Psoas muscle (tissue), 8 donors: ENCODE results near the gene SDCBP2. TPM values are rescaled to one million over a fixed set of nuclear protein-coding genes. Genes with fewer than 3 reads are reported as not detected.

Experiments used
- ATAC-seq, 4 donors: fragments of 200-7000 bp; cut with Tn5 transposase; one replicate each; pipeline ENCODE4 v1.9.1; 2020; ENCODE audit warnings: moderate library complexity in 3 of 4, mild to moderate bottlenecking in 2 of 4
- DNase-seq, 2 donors: peaks; one replicate each; pipeline ENCODE4 v3.0.0-alpha.2; 2020
- H3K27ac ChIP-seq: fragments of 200-600 bp; one replicate; pipeline ENCODE4 v1.8.0; 2022
- H3K27me3 ChIP-seq, 3 donors: fragments of 200-600 bp in 1 of 3; one replicate each; pipeline versions ENCODE4 v1.6.1 to v1.8.0; 2013 to 2022; ENCODE audit warnings: low read length in 2 of 3, mild to moderate bottlenecking in 2 of 3, moderate library complexity in 1 of 3; ENCODE audit not compliant: insufficient read depth in 3 of 3
- H3K36me3 ChIP-seq, 2 donors: fragments of 200-600 bp in 1 of 2; one replicate each; pipeline versions ENCODE4 v1.6.1 to v1.8.0; 2013 to 2022; ENCODE audit warnings: low read depth in 1 of 2, mild to moderate bottlenecking in 1 of 2, moderate library complexity in 1 of 2; ENCODE audit not compliant: insufficient read depth in 1 of 2
- H3K4me1 ChIP-seq: fragments of 200-600 bp; one replicate; pipeline ENCODE4 v1.8.0; 2022
- H3K4me3 ChIP-seq: fragments of 200-600 bp; one replicate; pipeline ENCODE4 v1.8.0; 2022; ENCODE audit warnings: mild to moderate bottlenecking
- H3K9me3 ChIP-seq: fragments of 200-600 bp; one replicate; pipeline ENCODE4 v1.8.0; 2022
- CTCF ChIP-seq: fragments of 200-600 bp; IDR thresholded peaks from one replicate; pipeline ENCODE4 v1.8.0; 2022; ENCODE audit warnings: antibody characterized with exemption
- WGBS, 3 donors: extraction: QIAGEN DNeasy Blood & Tissue Kit; methylation state at CpG; one replicate each; pipeline versions ENCODE4 v1.1.6 to v1.1.7; 2013; 5-methylcytosine and 5-hydroxymethylcytosine counted together
- intact Hi-C, 2 donors: fragments of 100-400 bp; cut with DNase I; formaldehyde crosslinking; loops; one replicate each; pipeline versions ENCODE4 v1.11.0 to v1.14.2; 2022
- polyA plus RNA-seq, 3 donors: library from polyadenylated mRNA; stranded (reverse); fragments of 200-250 nt; gene quantifications; one replicate each; pipeline ENCODE4 v1.2.3, GENCODE V29; 2013
- total RNA-seq, 4 donors: library from RNA; stranded (reverse); fragmentation: NEBNext Ultra II Directional in 2 of 4; extraction: Animal tissue kit (Norgen Biotek cat#: 25700) in 2 of 4; gene quantifications; one replicate each; pipeline versions ENCODE4 v1.2.1 to v1.2.4, GENCODE V29; 2021 to 2023
- donor health status: healthy with polysubstance abuse.
- donor health status: DM: no; HTN: no; CAD: no; lungs with moderate emphysema.
- donor health status: Bipolar disorder and iron deficiency.
- donor health status: healthy.
- donor health status: DM: yes; HTN: yes; CAD: no.
- donor health status: DM: no; HTN: no; CAD: no.
- donor health status: DM: no; HTN: no; CAD: no.
- donor health status: DM: yes; HTN: yes; CAD: no.

Gene SDCBP2
- total and polyA plus RNA-seq, 7 donors: 1.6 to 10.5 (median 2.0) TPM

DNA sequence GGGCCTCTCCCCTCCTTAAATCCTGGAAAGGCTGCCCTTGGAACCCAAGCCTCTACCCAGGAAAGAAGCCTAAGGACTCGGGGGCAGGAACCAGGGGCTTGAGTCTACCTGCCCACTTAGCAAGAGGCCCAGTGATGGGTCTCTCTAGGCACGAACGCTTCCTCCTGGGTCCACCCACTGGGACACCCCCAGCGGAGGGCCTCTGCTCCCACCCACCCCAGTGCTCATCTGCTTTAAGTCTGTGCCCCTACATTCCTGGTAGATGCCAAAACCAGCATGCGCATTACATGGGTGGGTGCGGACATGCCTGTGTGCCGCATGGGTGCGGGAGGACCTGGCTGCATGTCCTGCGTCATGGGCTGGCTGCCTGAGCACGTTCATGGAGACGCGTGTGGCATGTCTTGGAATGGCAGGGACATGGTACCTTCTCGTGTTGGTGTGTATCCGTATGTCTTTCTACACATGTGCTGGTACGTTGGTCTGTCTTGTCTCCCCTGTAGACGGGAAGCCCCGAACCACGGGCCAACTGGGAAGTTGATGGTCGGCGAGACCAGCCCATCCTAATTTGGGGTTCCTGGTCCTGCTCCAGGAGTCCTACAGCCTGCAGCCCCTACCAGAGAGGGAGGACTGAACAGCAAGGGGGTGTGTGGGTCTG is 33.5 kb downstream of the SDCBP2 start:
- intact Hi-C loops: no loop called here
- no peak for TF ChIP-seq CTCF
- Histone ChIP-seq H3K27ac (no peak overlapping the region), H3K4me1 (peaks cover 14% of the 10 kb centered on the region), H3K4me3 (no peak overlapping the region), H3K9me3 (no peaks in the 10 kb centered on the region), H3K36me3 (peaks cover 0 to 3% of the 10 kb centered on the region in 2 donors), H3K27me3 (no peaks in the 10 kb centered on the region)
- no peak for DNase-seq
- 92 to 95% (median 95%) methylated on average over 20 of the region's 20 CpGs for WGBS, 3 donors
- no peak for ATAC-seq

DNA sequence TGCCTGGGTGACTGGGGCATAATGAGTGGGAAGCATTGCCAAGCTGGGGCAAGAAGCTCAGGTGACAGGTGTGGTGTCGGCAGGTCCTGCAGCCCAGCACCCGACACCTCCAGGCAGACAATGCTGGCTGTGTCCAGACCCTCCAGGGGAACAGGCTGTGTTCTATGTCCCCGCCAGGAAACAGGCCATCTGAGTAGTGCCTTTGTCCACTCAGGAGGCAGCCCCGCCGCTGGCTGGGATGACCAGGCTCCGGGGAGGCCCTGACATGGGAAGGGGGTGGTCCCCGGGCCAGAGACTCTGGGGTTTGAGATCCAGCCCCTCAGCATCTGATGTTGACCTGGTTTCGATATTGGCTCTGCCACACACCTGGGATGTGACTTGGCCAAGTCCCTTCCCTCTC is 34.4 kb downstream of the SDCBP2 start:
- H3K4me1 ChIP-seq: peaks cover 14% of the 10 kb centered on the region
- intact Hi-C loops: no loop called here
- H3K27ac ChIP-seq: no peak overlapping the region
- no peak overlapping the region for H3K4me3 ChIP-seq
- no peak for ATAC-seq
- 80 to 97% (median 89%) methylated on average over 8 of the region's 8 CpGs for WGBS, 3 donors
- no peaks in the 10 kb centered on the region for H3K27me3 ChIP-seq
- no peaks in the 10 kb centered on the region for H3K9me3 ChIP-seq
- TF ChIP-seq CTCF: no peak
- DNase-seq: no peak
- peaks cover 0 to 3% of the 10 kb centered on the region in 2 donors for H3K36me3 ChIP-seq

DNA sequence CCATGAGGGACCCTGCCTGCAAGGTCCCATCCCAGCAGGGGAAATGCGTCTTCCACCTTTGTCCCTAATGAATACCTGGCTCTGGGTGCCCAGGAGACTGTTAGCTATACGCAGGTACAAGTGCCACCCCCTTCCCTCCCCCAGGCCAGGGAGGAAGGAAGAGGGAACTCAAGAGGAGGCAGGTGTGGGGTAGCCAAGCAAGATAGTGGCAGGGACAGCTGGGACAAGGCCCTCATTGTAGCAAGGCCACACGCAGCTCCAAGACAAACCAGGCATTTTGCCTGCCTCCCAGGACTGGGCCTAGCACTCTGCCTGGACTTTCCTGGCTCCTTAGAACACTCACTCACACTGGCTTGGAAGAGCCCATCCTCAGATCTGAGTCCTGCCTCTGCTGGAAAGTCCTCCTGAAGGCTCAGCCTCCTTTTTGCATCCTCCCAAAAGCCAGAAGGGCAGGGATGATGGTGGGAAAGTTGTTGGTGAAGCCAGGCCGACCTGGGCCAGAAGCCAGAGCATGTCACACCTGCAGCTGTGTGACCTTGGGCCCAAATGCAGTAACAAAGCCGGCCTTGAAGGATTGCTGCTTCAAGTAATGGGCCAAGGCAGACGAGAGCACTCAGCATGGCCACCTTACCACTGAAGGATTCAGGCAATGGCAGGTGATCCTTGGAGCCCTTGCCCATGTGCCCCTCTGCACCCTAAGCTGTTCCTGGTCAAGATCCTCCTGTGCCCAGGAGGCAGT is 35.1 kb downstream of the SDCBP2 start:
- intact Hi-C loops: no loop called here
- H3K27me3 ChIP-seq: no peaks in the 10 kb centered on the region
- WGBS, 3 donors: 71 to 84% (median 79%) methylated on average over 6 of the region's 6 CpGs

DNA sequence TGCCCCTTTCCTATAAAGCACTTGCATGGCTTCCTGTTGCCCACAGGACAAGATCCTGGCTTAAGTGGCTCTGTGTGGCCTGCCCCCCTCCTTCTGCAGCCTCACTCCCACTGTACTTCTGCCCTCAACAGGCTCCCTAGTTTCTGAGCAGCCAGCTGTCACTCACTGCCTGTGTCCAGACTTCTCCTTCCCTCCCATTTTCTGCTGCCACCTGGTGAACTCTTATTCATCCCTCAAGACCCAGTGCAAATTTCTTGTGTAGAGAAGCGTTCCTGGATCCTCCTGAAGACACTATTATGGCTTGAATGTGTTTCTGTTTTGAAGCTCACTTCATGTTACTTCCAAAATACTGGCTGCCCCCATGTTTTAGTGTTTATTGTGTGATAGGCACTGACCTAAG is 36.3 kb downstream of the SDCBP2 start:
- H3K36me3 ChIP-seq: no peaks in the 10 kb centered on the region
- no peak for ATAC-seq
- H3K4me1 ChIP-seq: peaks cover 14% of the 10 kb centered on the region
- intact Hi-C loops: no loop called here
- no peaks in the 10 kb centered on the region for H3K9me3 ChIP-seq
- no peak overlapping the region for H3K4me3 ChIP-seq
- DNase-seq: no peak
- H3K27me3 ChIP-seq: no peaks in the 10 kb centered on the region
- TF ChIP-seq CTCF: no peak
- WGBS, 3 donors: 93 to 97% (median 97%) methylated on average over 1 of the region's 1 CpG
- H3K27ac ChIP-seq: no peak overlapping the region

More for the DNA sequence above, 35.1 kb downstream of the SDCBP2 start:
- TF ChIP-seq CTCF: no peak
- ATAC-seq (no peak), DNase-seq (no peak)
- no peaks in the 10 kb centered on the region for H3K36me3 ChIP-seq
- peaks cover 14% of the 10 kb centered on the region for H3K4me1 ChIP-seq
- H3K27ac ChIP-seq: no peak overlapping the region
- no peak overlapping the region for H3K4me3 ChIP-seq
- H3K9me3 ChIP-seq: no peaks in the 10 kb centered on the region
